ENCODE results near the gene NEK11.

The NEK11 gene

DNA sequence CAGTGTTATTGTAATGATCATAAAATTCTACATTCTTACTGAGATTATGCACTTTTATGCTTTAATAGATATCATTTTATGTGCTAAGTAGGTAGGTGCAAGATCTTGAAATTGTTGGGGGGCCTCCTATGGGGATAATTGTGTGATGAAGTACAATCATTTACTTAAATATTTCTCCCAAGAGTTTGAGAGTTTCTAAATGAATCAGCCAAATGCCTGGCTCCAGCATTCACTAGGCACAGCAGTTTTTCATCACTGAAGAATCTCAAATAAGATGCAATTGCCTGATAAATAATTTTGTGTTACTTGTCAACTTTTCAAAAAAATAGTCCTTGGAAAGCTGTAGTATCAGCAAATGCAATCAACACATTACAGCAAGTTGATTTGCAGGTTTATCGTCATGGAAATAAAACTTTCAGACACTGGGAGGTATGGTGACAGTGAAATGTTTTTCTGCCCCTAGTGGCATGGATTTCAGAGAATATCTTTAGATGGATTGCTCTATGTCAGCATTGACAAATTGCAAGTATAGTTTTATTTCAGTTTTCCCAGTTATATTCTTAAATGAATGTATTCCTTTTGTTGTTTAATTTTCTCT is 167.1 kb downstream of the NEK11 start:
- TF ChIP-seq, protein P1, sequence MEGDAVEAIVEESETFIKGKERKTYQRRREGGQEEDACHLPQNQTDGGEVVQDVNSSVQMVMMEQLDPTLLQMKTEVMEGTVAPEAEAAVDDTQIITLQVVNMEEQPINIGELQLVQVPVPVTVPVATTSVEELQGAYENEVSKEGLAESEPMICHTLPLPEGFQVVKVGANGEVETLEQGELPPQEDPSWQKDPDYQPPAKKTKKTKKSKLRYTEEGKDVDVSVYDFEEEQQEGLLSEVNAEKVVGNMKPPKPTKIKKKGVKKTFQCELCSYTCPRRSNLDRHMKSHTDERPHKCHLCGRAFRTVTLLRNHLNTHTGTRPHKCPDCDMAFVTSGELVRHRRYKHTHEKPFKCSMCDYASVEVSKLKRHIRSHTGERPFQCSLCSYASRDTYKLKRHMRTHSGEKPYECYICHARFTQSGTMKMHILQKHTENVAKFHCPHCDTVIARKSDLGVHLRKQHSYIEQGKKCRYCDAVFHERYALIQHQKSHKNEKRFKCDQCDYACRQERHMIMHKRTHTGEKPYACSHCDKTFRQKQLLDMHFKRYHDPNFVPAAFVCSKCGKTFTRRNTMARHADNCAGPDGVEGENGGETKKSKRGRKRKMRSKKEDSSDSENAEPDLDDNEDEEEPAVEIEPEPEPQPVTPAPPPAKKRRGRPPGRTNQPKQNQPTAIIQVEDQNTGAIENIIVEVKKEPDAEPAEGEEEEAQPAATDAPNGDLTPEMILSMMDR (conservative IDR thresholded peaks at IDR 0.05; ENCODE audit: low read depth, low read length) = no peak
- H3K4me3 ChIP-seq (ENCODE audit: low read depth, low read length) = no peak overlapping the region
- DNase-seq (ENCODE audit: low read depth) = peak; percentile 40

DNA sequence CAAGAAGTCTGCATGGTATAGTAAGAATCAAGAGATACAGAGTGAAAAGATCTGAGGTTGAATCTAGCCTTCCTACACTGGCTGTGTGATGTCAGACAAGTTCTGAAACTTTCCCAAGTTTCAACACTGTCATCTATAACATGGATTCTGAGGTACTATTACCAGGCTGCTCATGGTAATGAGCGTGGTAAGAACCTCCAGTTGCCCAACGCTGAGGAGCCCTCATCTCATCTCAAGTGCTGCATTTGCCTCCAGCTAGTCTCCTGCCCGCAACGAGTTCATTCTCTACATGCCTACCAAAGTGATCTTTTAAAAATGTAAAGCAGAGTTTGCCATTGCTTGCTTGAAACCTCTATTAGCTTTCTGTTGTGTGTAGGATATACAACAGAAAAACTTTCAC is 168.1 kb downstream of the NEK11 start:
- DNase-seq (ENCODE audit: low read depth) = no peak
- no peak overlapping the region for H3K4me3 ChIP-seq (ENCODE audit: low read depth, low read length)
- TF ChIP-seq, protein P1 (conservative IDR thresholded peaks at IDR 0.05; ENCODE audit: low read depth, low read length) = no peak

GRCh38 chr3:131200636-131201199 is 174.0 kb downstream of the NEK11 start:
- no peak overlapping the region for H3K4me3 ChIP-seq (ENCODE audit: low read depth, low read length)
- TF ChIP-seq, protein P1 (conservative IDR thresholded peaks at IDR 0.05; ENCODE audit: low read depth, low read length) = no peak
- DNase-seq (ENCODE audit: low read depth) = no peak

DNA sequence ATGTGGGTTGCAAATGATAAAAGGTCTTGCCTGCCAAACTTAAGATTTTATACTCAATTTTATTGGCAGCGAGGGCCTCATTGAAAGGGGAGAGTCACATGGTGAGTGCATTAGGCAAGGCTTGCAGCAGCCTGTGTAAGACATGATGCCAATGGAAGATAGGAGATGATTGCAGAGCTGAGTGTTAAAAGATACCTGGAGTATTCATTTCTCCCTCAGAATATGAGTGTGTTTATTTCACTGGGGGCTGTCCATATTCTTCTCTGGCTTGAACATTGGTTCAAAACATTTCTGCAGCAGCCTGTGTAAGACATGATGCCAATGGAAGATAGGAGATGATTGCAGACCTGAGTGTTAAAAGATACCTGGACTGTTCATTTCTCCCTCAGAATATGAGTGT is 189.7 kb downstream of the NEK11 start:
- TF ChIP-seq, protein P1 (conservative IDR thresholded peaks at IDR 0.05; ENCODE audit: low read depth, low read length) = no peak
- no peak overlapping the region for H3K4me3 ChIP-seq (ENCODE audit: low read depth, low read length)
- peak; percentile 43 for DNase-seq (ENCODE audit: low read depth)

DNA sequence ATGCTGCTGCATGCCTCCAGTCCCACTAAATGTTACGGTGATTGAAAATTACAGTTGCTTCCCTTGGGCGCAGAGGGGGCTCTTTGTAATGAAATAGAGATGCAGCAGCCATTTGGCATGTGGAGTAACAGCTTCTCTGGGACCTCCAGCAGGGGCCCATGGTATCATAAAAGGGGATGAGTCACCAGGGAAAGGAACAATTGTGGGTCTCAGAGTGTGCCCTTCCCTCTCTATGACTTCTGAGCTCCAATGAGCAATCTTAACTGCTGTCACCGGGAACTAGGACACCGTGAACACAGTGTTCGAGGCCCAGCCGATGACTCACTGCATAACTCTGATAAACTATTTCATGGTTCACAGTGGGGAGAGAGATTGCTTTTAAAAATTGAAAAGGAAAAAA is 190.1 kb downstream of the NEK11 start:
- H3K4me3 ChIP-seq (ENCODE audit: low read depth, low read length) = no peak overlapping the region
- peak; percentile 81 for DNase-seq (ENCODE audit: low read depth)

GRCh38 chr3:131217296-131217741 is 190.6 kb downstream of the NEK11 start:
- TF ChIP-seq, protein P1 (conservative IDR thresholded peaks at IDR 0.05; ENCODE audit: low read depth, low read length) = no peak
- H3K4me3 ChIP-seq (ENCODE audit: low read depth, low read length) = peak overlapping the region; percentile 24
- DNase-seq (ENCODE audit: low read depth) = peak; percentile 75

More for the DNA sequence above, 190.1 kb downstream of the NEK11 start:
- TF ChIP-seq, protein P1 (conservative IDR thresholded peaks at IDR 0.05; ENCODE audit: low read depth, low read length) = peak; percentile 28

- DNase-seq (ENCODE audit: low read depth) = peak; percentile 94
- TF ChIP-seq, protein P1 (conservative IDR thresholded peaks at IDR 0.05; ENCODE audit: low read depth, low read length) = no peak
- no peak overlapping the region for H3K4me3 ChIP-seq (ENCODE audit: low read depth, low read length)
Observed at GRCh38 chr3:131218196-131218595, 191.5 kb downstream of the NEK11 start.

Measured in choroid plexus epithelial cell (primary cell).